ENCODE measurements around the gene MELTF.

The MELTF gene

GRCh38 chr3:196991581-196992460 is 37.8 kb downstream of the MELTF start:
- TF ChIP-seq JUND (IDR thresholded peaks at IDR 0.05; ENCODE audit: low read depth), result no peak
- no peak for DNase-seq (ENCODE audit: low read depth in 1 of 2, low spot score in 1 of 2)
- in situ Hi-C loops (cut with HindIII; ENCODE audit: low pct_unique_long_range_greater_than_20kb, low sequenced_read_pairs), result no loop called here

GRCh38 chr3:196990601-196991007 is 39.0 kb downstream of the MELTF start:
- in situ Hi-C loops (cut with HindIII; ENCODE audit: low pct_unique_long_range_greater_than_20kb, low sequenced_read_pairs), result no loop called here
- no peak for TF ChIP-seq JUND (IDR thresholded peaks at IDR 0.05; ENCODE audit: low read depth)
- DNase-seq (ENCODE audit: low read depth in 1 of 2, low spot score in 1 of 2), result no peak

- in situ Hi-C loops (cut with HindIII; ENCODE audit: low pct_unique_long_range_greater_than_20kb, low sequenced_read_pairs), result no loop called here
- peak; percentile 67 to 87 for DNase-seq (ENCODE audit: low read depth in 1 of 2, low spot score in 1 of 2)
- no peak for TF ChIP-seq JUND (IDR thresholded peaks at IDR 0.05; ENCODE audit: low read depth)
Observed at GRCh38 chr3:196989721-196990262, 39.8 kb downstream of the MELTF start.

GRCh38 chr3:196988241-196989029 is 41.2 kb downstream of the MELTF start:
- in situ Hi-C loops (cut with HindIII; ENCODE audit: low pct_unique_long_range_greater_than_20kb, low sequenced_read_pairs), result no loop called here
- TF ChIP-seq JUND (IDR thresholded peaks at IDR 0.05; ENCODE audit: low read depth), result no peak
- peak; percentile 33 to 77 for DNase-seq (ENCODE audit: low read depth in 1 of 2, low spot score in 1 of 2)

- DNase-seq (ENCODE audit: low read depth in 1 of 2, low spot score in 1 of 2), result no peak
- TF ChIP-seq JUND (IDR thresholded peaks at IDR 0.05; ENCODE audit: low read depth), result no peak
- in situ Hi-C loops (cut with HindIII; ENCODE audit: low pct_unique_long_range_greater_than_20kb, low sequenced_read_pairs), result no loop called here
Observed at GRCh38 chr3:196987022-196987421, 42.6 kb downstream of the MELTF start.

GRCh38 chr3:196985954-196986885 is 43.4 kb downstream of the MELTF start:
- DNase-seq (ENCODE audit: low read depth in 1 of 2, low spot score in 1 of 2), result no peak
- in situ Hi-C loops (cut with HindIII; ENCODE audit: low pct_unique_long_range_greater_than_20kb, low sequenced_read_pairs), result no loop called here
- TF ChIP-seq JUND (IDR thresholded peaks at IDR 0.05; ENCODE audit: low read depth), result no peak

GRCh38 chr3:196985298-196985697 is 44.3 kb downstream of the MELTF start:
- no peak for TF ChIP-seq JUND (IDR thresholded peaks at IDR 0.05; ENCODE audit: low read depth)
- in situ Hi-C loops (cut with HindIII; ENCODE audit: low pct_unique_long_range_greater_than_20kb, low sequenced_read_pairs), result no loop called here

GRCh38 chr3:196983186-196983585 is 46.4 kb downstream of the MELTF start:
- no peak for DNase-seq (ENCODE audit: low read depth in 1 of 2, low spot score in 1 of 2)
- TF ChIP-seq JUND (IDR thresholded peaks at IDR 0.05; ENCODE audit: low read depth), result no peak
- in situ Hi-C loops (cut with HindIII; ENCODE audit: low pct_unique_long_range_greater_than_20kb, low sequenced_read_pairs), result no loop called here

More at GRCh38 chr3:196985298-196985697, 44.3 kb downstream of the MELTF start:
- DNase-seq (ENCODE audit: low read depth in 1 of 2, low spot score in 1 of 2), result no peak

- no peak for DNase-seq (ENCODE audit: low read depth in 1 of 2, low spot score in 1 of 2)
- TF ChIP-seq JUND (IDR thresholded peaks at IDR 0.05; ENCODE audit: low read depth), result no peak
- in situ Hi-C loops (cut with HindIII; ENCODE audit: low pct_unique_long_range_greater_than_20kb, low sequenced_read_pairs), result no loop called here
Observed at GRCh38 chr3:196981657-196982056, 48.0 kb downstream of the MELTF start.

- no peak for TF ChIP-seq JUND (IDR thresholded peaks at IDR 0.05; ENCODE audit: low read depth)
- in situ Hi-C loops (cut with HindIII; ENCODE audit: low pct_unique_long_range_greater_than_20kb, low sequenced_read_pairs), result no loop called here
- DNase-seq (ENCODE audit: low read depth in 1 of 2, low spot score in 1 of 2), result no peak
Observed at GRCh38 chr3:196979545-196979944, 50.1 kb downstream of the MELTF start.

- in situ Hi-C loops (cut with HindIII; ENCODE audit: low pct_unique_long_range_greater_than_20kb, low sequenced_read_pairs), result no loop called here
- TF ChIP-seq JUND (IDR thresholded peaks at IDR 0.05; ENCODE audit: low read depth), result no peak
- no peak for DNase-seq (ENCODE audit: low read depth in 1 of 2, low spot score in 1 of 2)
Observed at GRCh38 chr3:196976941-196977340, 52.7 kb downstream of the MELTF start.

- in situ Hi-C loops (cut with HindIII; ENCODE audit: low pct_unique_long_range_greater_than_20kb, low sequenced_read_pairs), result no loop called here
- TF ChIP-seq JUND (IDR thresholded peaks at IDR 0.05; ENCODE audit: low read depth), result no peak
Observed at GRCh38 chr3:196975349-196975748, 54.3 kb downstream of the MELTF start.

More at GRCh38 chr3:196975349-196975748, 54.3 kb downstream of the MELTF start:
- no peak for DNase-seq (ENCODE audit: low read depth in 1 of 2, low spot score in 1 of 2)

Measured in T47D (cell line).